OCI-LY3 (cell line): ENCODE data around the gene SP140.

Source experiments
- CTCF ChIP-seq: fragments of 200-600, 300-600 bp; sonication (generic); IDR thresholded peaks from 2 replicates; pipeline ENCODE4 v1.5.1; 2014; ENCODE audit warnings: antibody characterized with exemption, low read length, low read depth
- EZH2phosphoT487 ChIP-seq: fragments of 200-600 bp; shearing (Covaris generic); IDR thresholded peaks from 2 replicates; pipeline ENCODE4 v1.6.1; 2018; ENCODE audit warnings: antibody characterized with exemption, mixed run types, low read depth

- TF ChIP-seq CTCF (no peak), EZH2phosphoT487 (no peak)
These were observed 31.3 kb downstream of the SP140 start for GRCh38 chr2:230256733-230257332.
